ENCODE data around the gene HOXA10.

HOXA10 gene

DNA sequence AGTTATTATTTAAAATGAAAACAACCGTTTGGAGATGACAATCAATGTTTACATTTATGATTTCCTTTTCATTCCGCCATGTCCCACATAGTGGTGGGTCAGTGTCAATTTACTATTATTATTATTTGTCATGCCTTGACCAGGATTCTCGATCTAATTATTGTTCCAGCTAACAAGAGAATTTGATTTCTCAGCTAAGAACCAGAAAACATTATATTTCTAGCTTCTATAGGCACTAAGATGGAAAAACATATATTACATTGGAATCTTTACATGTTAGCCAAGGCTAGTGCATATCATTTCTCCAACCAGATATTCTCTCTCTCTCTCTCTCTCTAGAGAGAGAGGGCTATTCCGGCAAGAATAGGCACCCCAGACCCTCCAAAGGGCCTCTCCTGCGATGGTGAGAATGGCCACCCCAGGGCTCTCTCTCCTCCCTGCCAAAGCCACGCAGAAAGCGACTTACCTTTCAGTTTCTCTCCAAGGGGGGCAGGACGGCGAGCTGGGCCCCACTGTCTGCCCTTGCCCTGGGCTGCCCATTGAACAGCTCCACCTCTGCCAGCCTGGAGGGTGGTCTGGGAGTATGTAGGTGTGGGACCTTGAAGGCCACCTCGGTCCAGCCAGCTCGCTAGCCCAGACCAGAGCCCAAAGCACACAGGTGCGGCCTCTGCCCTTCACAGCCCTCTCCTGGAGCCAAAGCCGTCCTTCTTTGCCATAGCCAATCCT is 24.1 kb downstream of the HOXA10 start:
- DNase-seq (ENCODE audit: low read depth), result no peak
- TF ChIP-seq, protein P1, sequence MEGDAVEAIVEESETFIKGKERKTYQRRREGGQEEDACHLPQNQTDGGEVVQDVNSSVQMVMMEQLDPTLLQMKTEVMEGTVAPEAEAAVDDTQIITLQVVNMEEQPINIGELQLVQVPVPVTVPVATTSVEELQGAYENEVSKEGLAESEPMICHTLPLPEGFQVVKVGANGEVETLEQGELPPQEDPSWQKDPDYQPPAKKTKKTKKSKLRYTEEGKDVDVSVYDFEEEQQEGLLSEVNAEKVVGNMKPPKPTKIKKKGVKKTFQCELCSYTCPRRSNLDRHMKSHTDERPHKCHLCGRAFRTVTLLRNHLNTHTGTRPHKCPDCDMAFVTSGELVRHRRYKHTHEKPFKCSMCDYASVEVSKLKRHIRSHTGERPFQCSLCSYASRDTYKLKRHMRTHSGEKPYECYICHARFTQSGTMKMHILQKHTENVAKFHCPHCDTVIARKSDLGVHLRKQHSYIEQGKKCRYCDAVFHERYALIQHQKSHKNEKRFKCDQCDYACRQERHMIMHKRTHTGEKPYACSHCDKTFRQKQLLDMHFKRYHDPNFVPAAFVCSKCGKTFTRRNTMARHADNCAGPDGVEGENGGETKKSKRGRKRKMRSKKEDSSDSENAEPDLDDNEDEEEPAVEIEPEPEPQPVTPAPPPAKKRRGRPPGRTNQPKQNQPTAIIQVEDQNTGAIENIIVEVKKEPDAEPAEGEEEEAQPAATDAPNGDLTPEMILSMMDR (IDR thresholded peaks at IDR 0.05; ENCODE audit: low read length, missing control alignments), result no peak
- no peak overlapping the region for H3K4me3 ChIP-seq (replicated peaks; ENCODE audit: low read depth, low read length)

DNA sequence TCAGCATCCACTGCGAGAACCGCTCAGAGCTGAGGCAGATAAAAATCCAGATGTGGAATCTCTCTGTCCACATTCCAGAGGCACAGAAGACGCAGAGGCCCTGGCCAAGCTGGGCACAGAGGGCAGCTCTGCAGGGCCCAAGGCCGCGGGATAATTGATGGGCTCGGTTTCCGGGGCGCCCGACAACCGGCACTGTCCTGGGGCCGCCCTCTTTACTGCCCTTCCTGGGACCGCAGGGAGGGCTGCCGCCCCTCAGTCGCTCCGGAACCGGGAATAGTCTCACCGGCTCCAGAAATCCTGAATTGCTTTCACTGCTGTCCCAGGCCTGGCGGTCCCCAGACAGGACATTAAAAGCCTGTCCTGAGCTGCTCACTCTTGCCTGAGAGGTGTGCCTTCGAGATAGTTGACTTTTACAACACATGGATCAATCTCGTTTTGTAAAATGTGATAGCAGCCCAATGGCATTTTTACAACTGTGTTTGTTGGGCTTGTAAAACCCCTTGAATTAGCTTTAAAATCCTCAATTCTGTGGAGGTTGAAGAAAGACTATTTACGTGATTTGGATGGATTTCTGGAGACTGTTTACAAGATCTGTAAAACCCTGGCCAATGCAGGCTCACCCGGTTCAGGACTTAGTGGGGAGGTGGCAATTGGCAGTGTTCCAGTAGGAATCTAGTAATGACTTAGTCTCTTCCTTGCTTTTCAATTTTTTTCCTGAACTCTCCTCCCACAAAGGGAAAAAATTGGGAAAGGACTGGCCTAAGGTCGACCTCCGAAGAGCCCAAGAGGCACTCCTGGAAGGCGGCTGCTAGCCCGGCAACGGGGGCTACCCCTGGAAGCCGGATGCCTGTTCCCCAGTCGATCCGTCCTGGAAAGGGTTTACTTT is 25.1 kb downstream of the HOXA10 start:
- no peak overlapping the region for H3K4me3 ChIP-seq (replicated peaks; ENCODE audit: low read depth, low read length)
- TF ChIP-seq, protein P1 (IDR thresholded peaks at IDR 0.05; ENCODE audit: low read length, missing control alignments), result no peak
- no peak for DNase-seq (ENCODE audit: low read depth)

DNA sequence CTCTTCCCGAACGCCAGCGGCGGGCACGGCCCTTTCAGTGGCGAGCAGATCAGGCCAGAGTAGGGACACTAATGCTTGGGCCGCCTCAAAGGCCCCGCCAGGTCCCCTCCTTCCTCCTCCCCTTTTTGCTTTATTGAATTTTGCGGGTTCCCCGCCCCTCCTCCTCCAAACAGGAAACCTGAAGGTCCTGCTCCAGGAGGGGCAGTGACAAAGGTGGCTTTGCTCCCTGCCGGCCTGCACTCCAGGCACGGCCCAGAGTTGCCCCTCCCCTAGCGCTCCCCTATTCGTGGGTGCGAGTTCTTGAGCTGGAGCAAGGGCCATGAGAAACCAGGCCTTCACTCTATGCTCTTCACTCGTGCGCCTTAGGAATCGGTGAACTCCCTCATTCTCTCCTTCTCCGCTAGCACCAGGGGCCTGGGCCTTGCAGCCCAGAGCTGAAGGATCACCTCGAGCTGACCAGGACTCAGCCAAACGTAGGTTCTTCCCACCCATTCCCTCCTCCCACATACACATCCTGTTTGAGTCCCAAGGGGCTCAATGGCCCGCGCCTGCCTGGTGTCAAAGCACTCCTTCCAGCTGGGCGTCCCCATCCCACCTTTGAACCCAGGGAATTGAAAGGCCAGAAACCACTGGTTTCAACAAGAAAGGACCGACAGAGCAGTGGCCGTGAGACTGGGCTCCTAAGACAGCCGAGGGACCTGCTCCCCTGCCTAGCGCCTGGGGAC is 25.9 kb downstream of the HOXA10 start:
- H3K4me3 ChIP-seq (replicated peaks; ENCODE audit: low read depth, low read length), result no peak overlapping the region
- TF ChIP-seq, protein P1 (IDR thresholded peaks at IDR 0.05; ENCODE audit: low read length, missing control alignments), result no peak
- no peak for DNase-seq (ENCODE audit: low read depth)

DNA sequence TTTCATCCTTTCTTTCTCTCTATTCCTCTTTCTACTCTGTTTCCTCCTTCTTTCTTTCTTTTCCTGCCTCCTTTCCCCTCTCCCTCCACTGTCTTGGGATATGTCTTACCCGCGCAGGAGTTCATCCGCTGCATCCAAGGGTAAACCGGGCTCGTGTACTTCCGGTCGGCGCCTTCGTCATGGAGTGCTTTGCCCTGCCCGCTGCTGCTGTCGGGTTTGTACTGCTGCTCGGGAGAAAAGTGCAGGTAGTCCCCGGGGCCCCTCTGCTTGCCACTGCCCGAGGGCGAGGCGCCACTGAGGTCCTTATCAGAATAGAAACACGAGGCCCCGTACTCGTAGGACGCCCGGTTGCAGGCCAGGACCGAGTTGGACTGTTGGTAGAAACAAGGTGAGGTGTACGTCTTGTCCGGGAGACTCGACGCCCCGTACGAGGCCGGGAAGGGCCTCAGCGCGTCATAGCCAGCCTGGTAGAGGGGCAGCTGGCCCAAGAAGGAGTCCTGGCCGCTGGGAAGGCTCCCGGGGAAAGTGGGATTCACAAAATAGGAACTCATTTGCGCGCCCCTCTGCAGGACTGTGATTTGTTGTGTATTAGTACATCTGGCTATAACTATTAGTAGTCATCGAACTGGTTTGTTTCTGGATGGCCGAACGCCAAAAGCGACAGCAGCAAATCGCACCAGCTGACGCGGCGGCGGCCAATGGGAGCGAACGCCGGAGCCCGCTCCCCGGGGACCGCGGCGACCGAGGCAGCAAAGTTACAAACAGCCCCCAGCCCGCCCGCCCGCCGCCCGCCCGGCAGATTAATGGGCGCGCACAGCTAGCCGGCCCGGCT is 26.7 kb downstream of the HOXA10 start, which contains the start of gene HOXA6:
TSS of gene HOXA6 (minus strand) at position 576 of the 832 bp plus-strand sequence. CDS start at position 551, 25 bp downstream.
- TF ChIP-seq, protein P1 (IDR thresholded peaks at IDR 0.05; ENCODE audit: low read length, missing control alignments), result no peak
- no peak within 1 kb of the TSS for H3K4me3 ChIP-seq (replicated peaks; ENCODE audit: low read depth, low read length)
- DNase-seq (ENCODE audit: low read depth), result no peak

DNA sequence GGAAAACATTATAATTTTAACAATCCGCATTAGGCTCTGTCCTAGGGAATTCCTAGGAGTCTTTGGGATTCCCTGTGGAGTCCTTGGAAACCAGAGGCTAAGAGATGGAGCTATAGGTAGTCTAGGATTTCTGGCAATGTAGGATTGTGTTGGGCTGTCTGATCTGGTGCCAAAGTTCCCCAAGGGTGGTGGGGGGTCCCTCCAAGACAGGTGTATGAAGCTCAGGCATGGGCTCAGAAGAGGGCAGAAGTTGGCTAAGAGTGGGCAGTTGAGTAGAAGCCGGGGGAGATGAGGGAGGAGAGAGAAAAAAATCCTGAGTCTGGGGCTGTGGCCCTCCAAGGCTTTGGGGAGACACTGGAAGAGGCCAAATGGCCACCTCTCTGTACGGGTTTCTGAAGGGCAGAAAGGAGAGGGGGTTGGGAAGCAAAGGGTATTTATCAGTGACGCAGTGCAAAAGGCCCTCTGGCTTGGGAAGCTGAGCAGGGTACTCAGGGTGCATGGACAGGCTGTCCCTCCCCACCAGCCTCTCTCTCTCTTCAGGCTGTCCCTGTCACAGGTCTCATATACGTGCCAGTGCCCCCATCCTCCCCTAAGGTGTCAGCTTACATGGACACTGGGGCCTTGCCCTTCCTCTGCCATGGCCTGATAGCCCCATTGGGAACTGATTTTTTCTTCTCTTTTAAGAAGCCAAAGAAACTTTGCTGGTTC is 27.5 kb downstream of the HOXA10 start:
- TF ChIP-seq, protein P1 (IDR thresholded peaks at IDR 0.05; ENCODE audit: low read length, missing control alignments), result no peak
- no peak overlapping the region for H3K4me3 ChIP-seq (replicated peaks; ENCODE audit: low read depth, low read length)
- no peak for DNase-seq (ENCODE audit: low read depth)

Measured in fibroblast of pulmonary artery (primary cell).